ENCODE results near the gene APCDD1L. TPM values are rescaled to one million over a fixed set of nuclear protein-coding genes. Genes with fewer than 3 reads are reported as not detected.

The APCDD1L gene
- total and polyA plus RNA-seq, 12 donors: 0.08 to 1.8 (median 1.1) TPM; not detected in 2

GRCh38 chr20:58457083-58457695 lies 58.0 kb downstream of the APCDD1L start:
- H3K4me3 ChIP-seq: no peak overlapping the region
- DNase-seq (no peak), ATAC-seq (peak in 1 of 8 donors; percentile 77)
- intact Hi-C loops (cut with DNase I): no loop called here
- H3K4me1 ChIP-seq: peaks cover 0 to 11% (median 0%) of the 10 kb centered on the region in 9 donors
- 87 to 89% methylated on average over 14 of the region's 14 CpGs for WGBS, 2 donors
- H3K9me3 ChIP-seq: peaks cover 0 to 13% (median 5%) of the 10 kb centered on the region in 11 donors
- no peak for TF ChIP-seq CTCF (IDR thresholded peaks at IDR 0.05)
- no peaks in the 10 kb centered on the region for H3K27me3 ChIP-seq
- H3K36me3 ChIP-seq: no peaks in the 10 kb centered on the region
- H3K27ac ChIP-seq: no peak overlapping the region

GRCh38 chr20:58454460-58454859 lies 60.7 kb downstream of the APCDD1L start:
- Histone ChIP-seq H3K4me3 (no peak overlapping the region), H3K9me3 (peaks cover 0 to 13% (median 5%) of the 10 kb centered on the region in 11 donors), H3K27ac (no peak overlapping the region), H3K36me3 (peaks cover 0 to 21% (median 0%) of the 10 kb centered on the region in 9 donors), H3K27me3 (no peaks in the 10 kb centered on the region), H3K4me1 (peaks cover 0 to 11% (median 0%) of the 10 kb centered on the region in 9 donors)
- DNase-seq: no peak
- no peak for ATAC-seq
- intact Hi-C loops (cut with DNase I): no loop called here
- no peak for TF ChIP-seq CTCF (IDR thresholded peaks at IDR 0.05)

GRCh38 chr20:58453391-58453790 lies 61.8 kb downstream of the APCDD1L start:
- Histone ChIP-seq H3K4me1 (peaks cover 0 to 11% (median 0%) of the 10 kb centered on the region in 9 donors), H3K27me3 (no peaks in the 10 kb centered on the region), H3K9me3 (peaks cover 0 to 13% (median 5%) of the 10 kb centered on the region in 11 donors), H3K27ac (no peak overlapping the region), H3K36me3 (peaks cover 0 to 32% (median 4%) of the 10 kb centered on the region in 9 donors), H3K4me3 (no peak overlapping the region)
- 74 to 79% methylated on average over 5 of the region's 5 CpGs for WGBS, 2 donors
- DNase-seq (no peak), ATAC-seq (peak in 2 of 8 donors; percentile 34 to 38)
- intact Hi-C loops (cut with DNase I): no loop called here
- TF ChIP-seq CTCF (IDR thresholded peaks at IDR 0.05): no peak

- H3K4me1 ChIP-seq: peaks cover 0 to 11% (median 0%) of the 10 kb centered on the region in 9 donors
- DNase-seq (no peak), ATAC-seq (no peak)
- peaks cover 0 to 38% (median 4%) of the 10 kb centered on the region in 9 donors for H3K36me3 ChIP-seq
- no peak overlapping the region for H3K27ac ChIP-seq
- H3K27me3 ChIP-seq: no peaks in the 10 kb centered on the region
- no peak for TF ChIP-seq CTCF (IDR thresholded peaks at IDR 0.05)
- no peak overlapping the region for H3K4me3 ChIP-seq
- H3K9me3 ChIP-seq: peaks cover 0 to 13% (median 5%) of the 10 kb centered on the region in 11 donors
- WGBS, 2 donors: 35 to 37% methylated on average over 4 of the region's 4 CpGs
- intact Hi-C loops (cut with DNase I): no loop called here
These were observed 62.4 kb downstream of the APCDD1L start for GRCh38 chr20:58452667-58453255.

Data from heart right ventricle (tissue), 16 donors.